Measurements from ENCODE around the gene HIRIP3.
"Not testable (repeated sequence)": the region's sequence is repeated elsewhere in the genome, so short reads cannot be mapped to it uniquely, and the experiment has no call there.

HIRIP3 gene

DNA sequence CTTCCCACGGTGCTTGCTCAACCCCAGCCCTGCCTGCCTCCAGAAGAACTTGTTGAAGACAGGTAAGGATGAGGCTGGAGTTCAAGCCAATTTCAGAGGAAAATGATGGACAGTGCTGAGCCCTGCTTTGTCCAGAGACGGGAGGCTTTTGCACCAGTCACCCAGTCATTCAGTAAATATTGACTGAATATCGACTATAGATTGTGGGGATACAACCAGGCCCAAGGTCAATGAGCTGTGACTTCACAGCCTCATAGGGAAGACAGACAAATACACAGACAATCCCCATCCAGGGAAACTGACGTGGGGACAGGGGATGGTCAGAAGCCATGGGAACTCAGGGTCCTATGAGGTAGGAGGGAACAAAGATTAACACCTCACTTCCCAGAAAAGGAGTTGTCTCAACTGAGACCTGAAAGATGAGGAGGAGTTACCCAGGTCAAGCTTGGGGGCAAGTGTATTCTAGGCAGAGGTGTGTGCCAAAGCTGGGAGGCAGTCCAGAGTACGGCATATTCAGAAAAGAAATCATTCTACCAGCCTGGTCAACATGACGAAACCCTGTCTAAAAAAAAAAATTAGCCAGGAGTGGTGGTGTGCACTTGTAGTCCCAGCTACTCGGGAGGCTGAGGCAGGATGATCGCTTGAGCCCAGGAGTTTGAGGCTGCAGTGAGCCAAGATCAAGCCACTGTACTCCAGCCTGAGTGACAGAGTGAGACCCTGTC lies 21.3 kb upstream of the HIRIP3 start:
- H2BK12ac ChIP-seq (ENCODE audit: low read length in 2 of 2), result no peak overlapping the region
- H2BK5ac ChIP-seq (ENCODE audit: low read depth, low read length, poor library complexity, severe bottlenecking), result no peak overlapping the region
- H3K27me3 ChIP-seq (ENCODE audit: control insufficient read depth in 1 of 2, insufficient read depth in 1 of 2, low read length in 2 of 2), result peaks cover 11 to 29% of the 10 kb centered on the region in 2 experiments
- no peak overlapping the region for H2AK5ac ChIP-seq (ENCODE audit: low read length, severe bottlenecking)
- H3K23ac ChIP-seq (ENCODE audit: low read length in 2 of 2), result no peak overlapping the region
- no peak overlapping the region for H3K4me2 ChIP-seq (ENCODE audit: low read length, poor library complexity, severe bottlenecking)
- H2BK120ac ChIP-seq (ENCODE audit: low read depth, low read length), result no peak overlapping the region
- no peak overlapping the region for H3K4ac ChIP-seq (ENCODE audit: low read depth in 1 of 2, low read length in 2 of 2)
- no peak overlapping the region for H3K4me3 ChIP-seq (ENCODE audit: insufficient read depth in 1 of 2, low read depth in 1 of 2, low read length in 2 of 2)
- H4K8ac ChIP-seq (ENCODE audit: low read length), result peak overlapping the region; percentile 45
- no peak overlapping the region for H3K27ac ChIP-seq (ENCODE audit: low read length, poor library complexity, severe bottlenecking)
- no peak for DNase-seq
- no peaks in the 10 kb centered on the region for H3K36me3 ChIP-seq (ENCODE audit: control insufficient read depth in 1 of 2, insufficient read depth in 2 of 2, low read depth in 1 of 2, low read length in 2 of 2)
- H4K91ac ChIP-seq (ENCODE audit: low read length), result no peak overlapping the region
- WGBS, result 88% methylated on average over 7 of the region's 8 CpGs
- H3K9me3 ChIP-seq (ENCODE audit: control insufficient read depth, low read length), result no peaks in the 10 kb centered on the region
- no peaks in the 10 kb centered on the region for H3K79me1 ChIP-seq (replicated peaks; ENCODE audit: low read length, poor library complexity, severe bottlenecking)
- no peak overlapping the region for H2AFZ ChIP-seq (ENCODE audit: low read depth, low read length)
- no peak overlapping the region for H3K14ac ChIP-seq (ENCODE audit: low read length in 2 of 2)
- H3K4me1 ChIP-seq (ENCODE audit: control insufficient read depth, insufficient read depth, low read depth, low read length), result peaks cover 10% of the 10 kb centered on the region
- no peak overlapping the region for H2BK15ac ChIP-seq (ENCODE audit: low read depth, poor library complexity, severe bottlenecking)
- no peak overlapping the region for H3K9ac ChIP-seq (ENCODE audit: low read length)
- no peak overlapping the region for H3K18ac ChIP-seq (ENCODE audit: low read depth in 1 of 2, low read length in 2 of 2)

DNA sequence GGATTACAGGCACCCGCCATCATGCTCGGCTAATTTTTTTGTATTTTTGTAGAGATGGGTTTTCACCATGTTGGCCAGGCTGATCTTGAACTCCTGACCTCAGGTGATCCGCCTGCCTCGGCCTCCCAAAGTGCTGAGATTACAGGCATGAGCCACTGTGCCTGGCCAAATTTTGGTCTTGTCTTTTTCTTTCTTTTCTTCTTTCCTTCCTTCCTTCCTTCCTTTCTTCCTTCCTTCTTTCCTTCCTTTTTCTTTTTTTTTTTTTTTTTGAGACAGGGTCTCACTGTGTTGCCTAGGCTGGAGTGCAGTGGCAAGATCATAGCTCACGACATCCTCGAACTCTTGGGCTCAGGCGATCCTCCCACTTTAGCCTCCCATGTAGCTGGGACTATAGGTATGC lies 20.0 kb upstream of the HIRIP3 start:
- Histone ChIP-seq H3K27me3 (ENCODE audit: control insufficient read depth in 1 of 2, insufficient read depth in 1 of 2, low read length in 2 of 2) (peaks cover 22 to 29% of the 10 kb centered on the region in 2 experiments), H3K4me1 (ENCODE audit: control insufficient read depth, insufficient read depth, low read depth, low read length) (peaks cover 16% of the 10 kb centered on the region)
- not testable (repeated sequence) for H3K9me3 ChIP-seq (ENCODE audit: control insufficient read depth, low read length); H3K36me3 ChIP-seq (ENCODE audit: control insufficient read depth in 1 of 2, insufficient read depth in 2 of 2, low read depth in 1 of 2, low read length in 2 of 2); H2AFZ ChIP-seq (ENCODE audit: low read depth, low read length); H2BK120ac ChIP-seq (ENCODE audit: low read depth, low read length); H3K79me1 ChIP-seq (replicated peaks; ENCODE audit: low read length, poor library complexity, severe bottlenecking); H3K14ac ChIP-seq (ENCODE audit: low read length in 2 of 2); H2BK15ac ChIP-seq (ENCODE audit: low read depth, poor library complexity, severe bottlenecking); H3K4me3 ChIP-seq (ENCODE audit: insufficient read depth in 1 of 2, low read depth in 1 of 2, low read length in 2 of 2); H4K91ac ChIP-seq (ENCODE audit: low read length); H2BK12ac ChIP-seq (ENCODE audit: low read length in 2 of 2); H2BK5ac ChIP-seq (ENCODE audit: low read depth, low read length, poor library complexity, severe bottlenecking); H3K4ac ChIP-seq (ENCODE audit: low read depth in 1 of 2, low read length in 2 of 2); H3K18ac ChIP-seq (ENCODE audit: low read depth in 1 of 2, low read length in 2 of 2); H3K23ac ChIP-seq (ENCODE audit: low read length in 2 of 2); H3K9ac ChIP-seq (ENCODE audit: low read length); DNase-seq; H2AK5ac ChIP-seq (ENCODE audit: low read length, severe bottlenecking); H3K27ac ChIP-seq (ENCODE audit: low read length, poor library complexity, severe bottlenecking); H3K4me2 ChIP-seq (ENCODE audit: low read length, poor library complexity, severe bottlenecking); H4K8ac ChIP-seq (ENCODE audit: low read length)
- 77% methylated on average over 7 of the region's 7 CpGs for WGBS

GRCh38 chr16:30012598-30012997 lies 17.2 kb upstream of the HIRIP3 start:
- H3K18ac ChIP-seq (ENCODE audit: low read depth in 1 of 2, low read length in 2 of 2); H3K27ac ChIP-seq (ENCODE audit: low read length, poor library complexity, severe bottlenecking); H4K8ac ChIP-seq (ENCODE audit: low read length); H3K14ac ChIP-seq (ENCODE audit: low read length in 2 of 2); H2BK15ac ChIP-seq (ENCODE audit: low read depth, poor library complexity, severe bottlenecking); H3K4me3 ChIP-seq (ENCODE audit: insufficient read depth in 1 of 2, low read depth in 1 of 2, low read length in 2 of 2); H3K9ac ChIP-seq (ENCODE audit: low read length); H2AFZ ChIP-seq (ENCODE audit: low read depth, low read length); H2AK5ac ChIP-seq (ENCODE audit: low read length, severe bottlenecking); H3K4me2 ChIP-seq (ENCODE audit: low read length, poor library complexity, severe bottlenecking); H2BK5ac ChIP-seq (ENCODE audit: low read depth, low read length, poor library complexity, severe bottlenecking); H3K4ac ChIP-seq (ENCODE audit: low read depth in 1 of 2, low read length in 2 of 2); H3K23ac ChIP-seq (ENCODE audit: low read length in 2 of 2); H4K91ac ChIP-seq (ENCODE audit: low read length); DNase-seq; H3K36me3 ChIP-seq (ENCODE audit: control insufficient read depth in 1 of 2, insufficient read depth in 2 of 2, low read depth in 1 of 2, low read length in 2 of 2); H3K9me3 ChIP-seq (ENCODE audit: control insufficient read depth, low read length); H3K79me1 ChIP-seq (replicated peaks; ENCODE audit: low read length, poor library complexity, severe bottlenecking); H2BK120ac ChIP-seq (ENCODE audit: low read depth, low read length); H2BK12ac ChIP-seq (ENCODE audit: low read length in 2 of 2): not testable (repeated sequence)
- peaks cover 19% of the 10 kb centered on the region for H3K4me1 ChIP-seq (ENCODE audit: control insufficient read depth, insufficient read depth, low read depth, low read length)
- peaks cover 38 to 43% of the 10 kb centered on the region in 2 experiments for H3K27me3 ChIP-seq (ENCODE audit: control insufficient read depth in 1 of 2, insufficient read depth in 1 of 2, low read length in 2 of 2)
- 91% methylated on average over 11 of the region's 14 CpGs for WGBS

- Histone ChIP-seq H2BK12ac (ENCODE audit: low read length in 2 of 2) (no peak overlapping the region), H3K4me1 (ENCODE audit: control insufficient read depth, insufficient read depth, low read depth, low read length) (peaks cover 19% of the 10 kb centered on the region), H3K14ac (ENCODE audit: low read length in 2 of 2) (no peak overlapping the region), H3K36me3 (ENCODE audit: control insufficient read depth in 1 of 2, insufficient read depth in 2 of 2, low read depth in 1 of 2, low read length in 2 of 2) (peaks cover 0 to 1% of the 10 kb centered on the region in 2 experiments), H3K4me3 (ENCODE audit: insufficient read depth in 1 of 2, low read depth in 1 of 2, low read length in 2 of 2) (no peak overlapping the region), H2AK5ac (ENCODE audit: low read length, severe bottlenecking) (no peak overlapping the region), H3K18ac (ENCODE audit: low read depth in 1 of 2, low read length in 2 of 2) (no peak overlapping the region), H2BK15ac (ENCODE audit: low read depth, poor library complexity, severe bottlenecking) (no peak overlapping the region), H3K79me1 (replicated peaks; ENCODE audit: low read length, poor library complexity, severe bottlenecking) (no peaks in the 10 kb centered on the region), H3K9me3 (ENCODE audit: control insufficient read depth, low read length) (no peaks in the 10 kb centered on the region), H3K9ac (ENCODE audit: low read length) (no peak overlapping the region), H2BK120ac (ENCODE audit: low read depth, low read length) (no peak overlapping the region), H3K4me2 (ENCODE audit: low read length, poor library complexity, severe bottlenecking) (no peak overlapping the region), H2BK5ac (ENCODE audit: low read depth, low read length, poor library complexity, severe bottlenecking) (no peak overlapping the region), H4K8ac (ENCODE audit: low read length) (no peak overlapping the region), H3K27me3 (ENCODE audit: control insufficient read depth in 1 of 2, insufficient read depth in 1 of 2, low read length in 2 of 2) (peaks cover 38 to 49% of the 10 kb centered on the region in 2 experiments), H4K91ac (ENCODE audit: low read length) (no peak overlapping the region), H3K23ac (ENCODE audit: low read length in 2 of 2) (no peak overlapping the region), H2AFZ (ENCODE audit: low read depth, low read length) (no peak overlapping the region), H3K4ac (ENCODE audit: low read depth in 1 of 2, low read length in 2 of 2) (no peak overlapping the region), H3K27ac (ENCODE audit: low read length, poor library complexity, severe bottlenecking) (no peak overlapping the region)
- WGBS, result 15% methylated on average over 31 of the region's 31 CpGs
- DNase-seq, result no peak
These were observed 16.5 kb upstream of the HIRIP3 start for GRCh38 chr16:30011714-30012504.
